NCI-H748 (cell line): ENCODE data around the gene CCT2.

Source experiments
- DNase-seq: peaks from one replicate; lab custom pipeline; 2025; ENCODE audit not compliant: unreplicated experiment; lab: John Stamatoyannopoulos, UW

Gene CCT2

DNA sequence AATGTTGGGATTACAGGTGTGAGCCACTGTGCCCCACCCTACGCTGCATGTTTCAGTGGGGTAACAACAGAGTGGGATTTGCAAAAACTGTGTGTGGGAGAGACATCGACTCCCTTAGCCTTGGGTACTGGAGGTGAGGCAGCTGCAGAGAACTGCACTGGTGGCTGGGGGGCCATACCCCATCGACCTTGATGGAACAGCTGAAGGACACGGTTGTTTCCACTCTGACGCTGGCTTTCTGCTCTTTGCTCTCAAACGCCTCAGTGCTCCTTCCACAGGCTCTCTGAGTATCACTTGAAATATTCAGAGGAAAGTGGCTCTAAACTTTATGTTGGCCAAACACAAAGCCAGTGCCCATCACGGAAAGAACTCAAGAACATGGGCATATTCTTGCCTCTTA lies 56.3 kb downstream of the CCT2 start:
- no peak for DNase-seq

DNA sequence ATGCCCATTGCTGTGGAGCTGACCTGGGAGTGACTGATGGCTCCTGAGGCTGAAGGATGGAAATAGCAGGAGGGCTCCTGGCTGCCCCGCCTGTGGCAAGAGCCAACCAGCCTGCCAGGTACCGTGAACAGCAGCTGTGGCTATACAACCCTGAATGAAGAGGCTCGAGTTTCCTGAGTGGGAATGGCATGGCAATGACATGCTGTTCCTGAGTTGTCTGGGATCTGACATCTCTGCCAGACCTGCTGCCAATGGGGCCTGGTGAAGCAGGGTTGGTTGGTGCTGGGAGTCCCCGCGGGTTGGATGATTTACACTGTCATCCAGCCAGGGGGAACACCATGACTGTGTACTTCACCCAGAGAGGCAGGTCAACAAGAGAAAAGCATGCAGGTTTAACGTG lies 57.3 kb downstream of the CCT2 start:
- DNase-seq = no peak

DNA sequence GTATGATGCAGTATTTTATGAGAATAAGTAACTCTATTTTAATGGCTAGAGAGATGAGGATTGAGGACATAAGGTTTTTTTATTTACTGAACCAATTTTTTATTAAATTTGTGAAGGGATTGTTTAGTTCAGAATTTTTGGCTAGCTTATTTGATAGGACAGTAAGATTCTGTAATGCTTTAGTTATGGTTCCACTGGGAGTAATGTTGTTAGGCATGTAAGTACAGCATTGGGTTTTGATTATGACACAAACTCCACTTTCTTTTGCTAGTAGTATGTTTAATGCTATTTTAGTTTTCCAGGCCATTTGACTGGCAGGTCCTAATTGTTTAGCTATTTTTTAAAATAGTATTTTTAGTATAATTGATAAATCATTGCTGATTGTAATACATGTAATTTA lies 59.3 kb downstream of the CCT2 start:
- no peak for DNase-seq

DNA sequence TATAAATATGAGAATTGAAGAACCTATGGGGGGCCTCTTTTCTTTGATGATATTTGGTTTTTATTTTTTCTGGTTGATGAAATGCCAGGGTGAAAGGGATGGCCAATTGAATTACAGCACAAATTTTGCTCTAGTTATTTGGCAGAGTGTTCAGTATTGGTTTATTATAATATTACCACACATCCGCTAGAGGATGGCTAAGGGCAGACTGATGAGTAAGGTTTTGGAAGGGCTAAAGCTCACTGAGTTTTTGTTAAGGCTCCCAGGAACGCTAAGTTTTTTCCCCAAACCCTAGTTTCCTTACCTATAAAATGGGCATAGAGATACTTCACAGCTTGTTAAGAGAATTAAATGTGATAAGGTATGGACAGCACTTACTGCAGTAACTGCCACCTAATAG lies 59.8 kb downstream of the CCT2 start:
- no peak for DNase-seq

DNA sequence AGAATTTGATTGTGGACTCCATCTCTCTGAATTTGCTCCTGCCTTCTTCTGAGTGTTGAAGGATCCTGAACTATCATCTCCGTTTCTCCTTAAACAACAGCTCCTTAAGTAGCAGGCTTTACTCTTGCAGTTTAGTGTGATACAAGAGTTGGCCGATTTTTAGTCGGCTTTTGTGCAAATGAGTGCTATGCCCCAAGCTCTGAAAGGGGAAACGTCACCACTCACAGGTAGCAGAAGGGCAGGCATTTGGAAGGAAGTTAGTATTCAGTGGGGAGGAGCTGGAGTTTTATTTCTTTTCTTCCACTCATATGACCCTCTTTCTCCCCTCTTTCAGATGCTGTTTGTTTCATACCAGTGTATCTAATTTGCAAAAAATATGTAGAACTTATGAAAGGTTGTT lies 61.9 kb downstream of the CCT2 start:
- DNase-seq = no peak

DNA sequence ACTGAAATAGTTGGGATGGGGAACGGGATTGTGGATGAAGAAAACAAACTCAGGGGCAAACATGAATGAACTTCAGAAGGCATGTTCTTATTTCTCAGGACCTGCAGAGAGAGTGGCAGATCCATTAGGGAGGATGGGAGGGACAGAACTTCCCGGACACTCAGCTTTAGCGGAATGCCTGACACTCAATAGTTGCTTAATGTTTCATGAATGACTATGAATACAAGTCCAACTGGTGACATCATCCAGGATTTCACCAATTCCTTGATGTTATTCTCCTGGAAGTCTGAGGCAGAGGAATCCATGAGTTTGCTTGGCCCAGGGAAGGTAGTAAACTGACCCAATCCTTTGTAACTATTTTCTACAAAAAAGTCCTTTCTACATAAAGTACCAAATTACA lies 63.2 kb downstream of the CCT2 start:
- DNase-seq = no peak

DNA sequence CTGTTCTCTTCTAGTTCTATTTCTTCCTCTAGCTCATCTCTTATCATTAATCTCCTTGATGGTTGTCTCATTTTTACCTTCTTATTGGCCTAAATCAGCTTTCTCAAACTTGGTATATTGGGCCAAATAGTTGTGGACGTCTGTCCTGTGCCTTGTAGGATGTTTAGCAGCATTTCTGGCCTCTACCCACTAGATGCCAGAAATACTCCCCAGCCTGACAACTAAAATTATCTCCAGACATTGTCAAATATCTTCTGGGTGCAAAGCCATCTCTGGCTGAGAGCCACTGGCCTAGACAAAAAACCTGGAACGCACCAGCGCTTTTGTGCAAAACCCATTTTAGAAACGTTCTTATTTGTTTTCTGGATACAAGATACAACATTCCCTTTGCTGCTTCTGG lies 64.3 kb downstream of the CCT2 start:
- no peak for DNase-seq
